ENCODE measurements around the gene ZBTB25.

ZBTB25 gene

DNA sequence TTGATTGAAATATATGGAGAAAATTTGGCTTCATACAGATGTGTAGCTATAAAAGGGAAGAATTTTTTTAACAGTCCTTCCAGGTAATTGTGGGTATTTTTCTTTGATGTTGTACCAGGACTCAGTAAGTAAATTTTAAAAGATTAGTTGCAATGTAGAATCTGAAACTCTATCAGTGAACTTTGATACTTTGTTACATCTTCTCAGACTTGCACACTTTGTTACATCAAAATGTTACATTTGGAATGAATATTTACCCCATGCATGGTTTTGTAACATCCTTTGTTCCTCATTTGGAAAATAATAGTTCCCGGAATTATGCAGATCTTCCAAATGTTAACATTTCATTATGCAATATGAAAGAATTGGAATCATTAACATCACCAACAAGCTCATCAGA lies 101.7 kb downstream of the ZBTB25 start:
- H3K4me3 Mint-ChIP-seq: no peak overlapping the region
- CTCF ChIA-PET: interaction anchor here (1.8 kb wide), 1 partner anchor 59 kb away, joined by 5 read pairs; no protein-coding TSS in a partner anchor
- H3K27ac Mint-ChIP-seq: no peak overlapping the region
- peaks cover 42% of the 10 kb centered on the region for H3K36me3 Mint-ChIP-seq
- H3K9me3 Mint-ChIP-seq: no peaks in the 10 kb centered on the region
- DNase-seq: no peak
- peaks cover 12% of the 10 kb centered on the region for H3K4me1 Mint-ChIP-seq
- H3K27me3 Mint-ChIP-seq: no peaks in the 10 kb centered on the region

GRCh38 chr14:64400829-64401459 lies 102.7 kb downstream of the ZBTB25 start:
- Mint-ChIP-seq H3K4me1 (peaks cover 9% of the 10 kb centered on the region), H3K9me3 (no peaks in the 10 kb centered on the region), H3K27ac (no peak overlapping the region), H3K4me3 (no peak overlapping the region), H3K36me3 (peaks cover 37% of the 10 kb centered on the region), H3K27me3 (no peaks in the 10 kb centered on the region)
- CTCF ChIA-PET: interaction anchor here (0.7 to 1.8 kb wide), 4 partner anchors 14 to 58 kb away, joined by 3 to 5 read pairs (median 4); no protein-coding TSS in a partner anchor
- no peak for DNase-seq
